DOHH2 (cell line): ENCODE data around the gene TCF7.

Source experiments
- H3F3A ChIP-seq: fragments of 200-600 bp; sonication (generic), shearing (Covaris generic); 2 replicates; pipeline ENCODE4 v1.6.0; 2016; ENCODE audit warnings: antibody characterized with exemption, mild to moderate bottlenecking; ENCODE audit not compliant: control insufficient read depth, insufficient read depth
- H3K27ac ChIP-seq: fragments of 200-600 bp; sonication (generic); 2 replicates; pipeline ENCODE4 v1.5.1; 2014; ENCODE audit warnings: low read depth, mild to moderate bottlenecking, low read length, moderate library complexity
- H3K27me3 ChIP-seq: fragments of 200-600 bp; sonication (generic); 2 replicates; pipeline ENCODE4 v1.6.1; 2014; ENCODE audit warnings: mild to moderate bottlenecking, low read length, mixed read lengths; ENCODE audit not compliant: control insufficient read depth
- H3K36me3 ChIP-seq: fragments of 200-600 bp; sonication (generic); 2 replicates; pipeline ENCODE4 v1.6.1; 2014; ENCODE audit warnings: mild to moderate bottlenecking, low read length, moderate library complexity, mixed read lengths; ENCODE audit not compliant: control insufficient read depth
- H3K4me1 ChIP-seq: fragments of 200-600 bp; sonication (generic); 2 replicates; pipeline ENCODE4 v1.6.1; 2014; ENCODE audit warnings: mild to moderate bottlenecking, low read length, mixed read lengths; ENCODE audit not compliant: control insufficient read depth
- H3K4me2 ChIP-seq: fragments of 200-600 bp; sonication (generic); 2 replicates; pipeline ENCODE4 v1.6.0; 2014; ENCODE audit warnings: mild to moderate bottlenecking, low read length, moderate library complexity
- H3K4me3 ChIP-seq: fragments of 200-600 bp; sonication (generic); 2 replicates; pipeline ENCODE4 v1.5.1; 2014; ENCODE audit warnings: mild to moderate bottlenecking, low read length, mixed read lengths
- H3K79me2 ChIP-seq: fragments of 200-600 bp; sonication (generic); 2 replicates; pipeline ENCODE4 v1.6.1; 2014; ENCODE audit warnings: mild to moderate bottlenecking, low read length, mixed read lengths; ENCODE audit not compliant: control insufficient read depth
- H3K9me2 ChIP-seq: fragments of 200-600 bp; sonication (generic); replicated peaks from 2 replicates; pipeline ENCODE4 v1.6.1; 2014; ENCODE audit warnings: mild to moderate bottlenecking, low read length, mixed read lengths; ENCODE audit not compliant: control insufficient read depth
- H3K9me3 ChIP-seq: fragments of 200-600 bp; sonication (generic); 2 replicates; pipeline ENCODE4 v1.6.1; 2014; ENCODE audit warnings: antibody characterized with exemption, low read length, mixed read lengths; ENCODE audit not compliant: control insufficient read depth, insufficient read depth
- H4K20me1 ChIP-seq: fragments of 200-600 bp; sonication (generic); 2 replicates; pipeline ENCODE4 v1.6.0; 2014; ENCODE audit warnings: low read depth, mild to moderate bottlenecking, antibody characterized with exemption, low read length, moderate library complexity; ENCODE audit not compliant: control insufficient read depth, insufficient read depth
- EZH2phosphoT487 ChIP-seq: fragments of 200-600 bp; sonication (generic); IDR thresholded peaks from 2 replicates; pipeline ENCODE4 v1.6.1; 2017; ENCODE audit warnings: borderline replicate concordance, mild to moderate bottlenecking, antibody characterized with exemption, low read length, moderate library complexity, mixed read lengths
- TF ChIP-seq, protein P1 (sequence below): fragments of 200-600 bp; sonication (generic); IDR thresholded peaks from one replicate; pipeline ENCODE4 v1.5.1; 2014; ENCODE audit warnings: antibody characterized with exemption, mild to moderate bottlenecking, low read depth, low read length; ENCODE audit not compliant: poor library complexity, severe bottlenecking

TCF7 gene

GRCh38 chr5:134133188-134133994, 18.9 kb downstream of the TCF7 start:
- no peaks in the 10 kb centered on the region for H3K9me3 ChIP-seq

GRCh38 chr5:134133995-134134541, 19.6 kb downstream of the TCF7 start:
- no peaks in the 10 kb centered on the region for H3K9me2 ChIP-seq
- no peak overlapping the region for H3K4me3 ChIP-seq
- peaks cover 3% of the 10 kb centered on the region; the same call in 1 of the 2 replicates for H3K36me3 ChIP-seq
- no peaks in the 10 kb centered on the region for H3F3A ChIP-seq
- H3K4me1 ChIP-seq: peaks cover 14% of the 10 kb centered on the region
- TF ChIP-seq, protein P1, sequence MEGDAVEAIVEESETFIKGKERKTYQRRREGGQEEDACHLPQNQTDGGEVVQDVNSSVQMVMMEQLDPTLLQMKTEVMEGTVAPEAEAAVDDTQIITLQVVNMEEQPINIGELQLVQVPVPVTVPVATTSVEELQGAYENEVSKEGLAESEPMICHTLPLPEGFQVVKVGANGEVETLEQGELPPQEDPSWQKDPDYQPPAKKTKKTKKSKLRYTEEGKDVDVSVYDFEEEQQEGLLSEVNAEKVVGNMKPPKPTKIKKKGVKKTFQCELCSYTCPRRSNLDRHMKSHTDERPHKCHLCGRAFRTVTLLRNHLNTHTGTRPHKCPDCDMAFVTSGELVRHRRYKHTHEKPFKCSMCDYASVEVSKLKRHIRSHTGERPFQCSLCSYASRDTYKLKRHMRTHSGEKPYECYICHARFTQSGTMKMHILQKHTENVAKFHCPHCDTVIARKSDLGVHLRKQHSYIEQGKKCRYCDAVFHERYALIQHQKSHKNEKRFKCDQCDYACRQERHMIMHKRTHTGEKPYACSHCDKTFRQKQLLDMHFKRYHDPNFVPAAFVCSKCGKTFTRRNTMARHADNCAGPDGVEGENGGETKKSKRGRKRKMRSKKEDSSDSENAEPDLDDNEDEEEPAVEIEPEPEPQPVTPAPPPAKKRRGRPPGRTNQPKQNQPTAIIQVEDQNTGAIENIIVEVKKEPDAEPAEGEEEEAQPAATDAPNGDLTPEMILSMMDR: no peak
- no peak for TF ChIP-seq EZH2phosphoT487
- H3K4me2 ChIP-seq: no peak overlapping the region
- no peak overlapping the region for H3K27ac ChIP-seq
- no peaks in the 10 kb centered on the region for H3K9me3 ChIP-seq
- H3K79me2 ChIP-seq: no peaks in the 10 kb centered on the region
- H4K20me1 ChIP-seq: 0 out of 2 replicates have a peak, but pooled peaks cover 4% of the 10 kb centered on the region
- no peaks in the 10 kb centered on the region for H3K27me3 ChIP-seq

More at GRCh38 chr5:134133188-134133994, 18.9 kb downstream of the TCF7 start:
- H3K4me2 ChIP-seq: no peak overlapping the region
- no peaks in the 10 kb centered on the region for H3K79me2 ChIP-seq
- H3K36me3 ChIP-seq: peaks cover 3% of the 10 kb centered on the region; the same call in 1 of the 2 replicates
- H3F3A ChIP-seq: no peaks in the 10 kb centered on the region
- 0 out of 2 replicates have a peak, but pooled peaks cover 4% of the 10 kb centered on the region for H4K20me1 ChIP-seq
- H3K9me2 ChIP-seq: no peaks in the 10 kb centered on the region
- no peaks in the 10 kb centered on the region for H3K27me3 ChIP-seq
- TF ChIP-seq, protein P1: no peak
- TF ChIP-seq EZH2phosphoT487: no peak
- H3K4me3 ChIP-seq: no peak overlapping the region
- peaks cover 12% of the 10 kb centered on the region for H3K4me1 ChIP-seq
- no peak overlapping the region for H3K27ac ChIP-seq

DNA sequence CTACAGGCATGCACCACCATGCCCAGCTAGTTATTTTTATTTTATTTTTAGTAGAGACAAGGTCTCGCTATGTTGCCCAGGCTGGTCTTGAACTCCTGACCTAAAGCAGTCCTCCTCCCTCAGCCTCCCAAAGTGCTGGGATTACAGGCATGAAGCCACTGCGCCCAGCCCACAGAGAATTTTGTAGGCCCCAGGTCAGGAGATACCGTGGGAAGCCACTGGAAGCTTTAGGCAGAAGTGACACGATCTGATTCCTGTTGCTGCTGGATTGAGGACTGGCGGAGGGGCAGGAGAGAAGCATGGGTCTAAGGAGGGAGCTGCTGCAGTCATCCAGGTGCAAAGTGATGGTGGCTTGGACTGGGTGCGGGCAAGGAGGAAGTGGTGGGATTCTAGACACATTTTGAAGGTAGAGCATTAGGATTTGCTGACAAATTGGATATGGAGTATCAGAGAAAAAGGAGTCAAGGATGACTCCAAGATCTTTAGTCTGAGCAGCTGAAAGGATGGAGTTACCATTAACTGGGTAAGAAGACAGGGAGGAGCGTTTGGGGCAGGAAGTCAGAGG, 20.7 kb downstream of the TCF7 start:
- Histone ChIP-seq H3K27ac (no peak overlapping the region), H4K20me1 (0 out of 2 replicates have a peak, but pooled peaks cover 4% of the 10 kb centered on the region), H3K4me3 (no peak overlapping the region), H3K27me3 (no peaks in the 10 kb centered on the region), H3K9me3 (no peaks in the 10 kb centered on the region), H3F3A (no peaks in the 10 kb centered on the region), H3K4me2 (no peak overlapping the region), H3K9me2 (no peaks in the 10 kb centered on the region), H3K4me1 (peaks cover 14% of the 10 kb centered on the region), H3K36me3 (peaks cover 9% of the 10 kb centered on the region), H3K79me2 (no peaks in the 10 kb centered on the region; the same call in 1 of the 2 replicates)
- TF ChIP-seq, protein P1: no peak
- no peak for TF ChIP-seq EZH2phosphoT487
